Measurements from ENCODE around the gene GAMT.

GAMT gene

GRCh38 chr19:1366899-1367870 lies 34.2 kb downstream of the GAMT start:
- no peak for DNase-seq (ENCODE audit: low read depth in 1 of 2, low spot score in 1 of 2)

DNA sequence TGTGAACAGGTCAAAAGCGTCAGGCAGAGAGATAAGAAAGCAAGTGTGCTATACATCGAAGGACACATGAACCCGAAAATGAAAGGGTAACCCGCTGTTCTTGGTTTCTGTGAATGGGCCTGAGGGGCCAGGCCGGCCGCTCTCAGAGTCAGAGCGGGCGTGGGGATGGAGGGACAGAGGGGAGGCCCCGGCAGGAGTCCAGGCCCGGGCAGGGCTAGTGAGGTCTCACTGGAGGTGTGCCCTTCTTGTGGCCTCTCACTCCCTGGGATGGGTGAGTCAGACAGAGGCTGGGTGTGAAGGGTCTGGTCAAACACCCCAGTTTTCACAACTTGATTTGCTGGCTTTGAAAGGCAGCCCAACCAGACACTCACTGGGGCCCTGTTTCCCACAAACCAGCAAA lies 35.0 kb downstream of the GAMT start:
- DNase-seq (ENCODE audit: low read depth in 1 of 2, low spot score in 1 of 2), result no peak

DNA sequence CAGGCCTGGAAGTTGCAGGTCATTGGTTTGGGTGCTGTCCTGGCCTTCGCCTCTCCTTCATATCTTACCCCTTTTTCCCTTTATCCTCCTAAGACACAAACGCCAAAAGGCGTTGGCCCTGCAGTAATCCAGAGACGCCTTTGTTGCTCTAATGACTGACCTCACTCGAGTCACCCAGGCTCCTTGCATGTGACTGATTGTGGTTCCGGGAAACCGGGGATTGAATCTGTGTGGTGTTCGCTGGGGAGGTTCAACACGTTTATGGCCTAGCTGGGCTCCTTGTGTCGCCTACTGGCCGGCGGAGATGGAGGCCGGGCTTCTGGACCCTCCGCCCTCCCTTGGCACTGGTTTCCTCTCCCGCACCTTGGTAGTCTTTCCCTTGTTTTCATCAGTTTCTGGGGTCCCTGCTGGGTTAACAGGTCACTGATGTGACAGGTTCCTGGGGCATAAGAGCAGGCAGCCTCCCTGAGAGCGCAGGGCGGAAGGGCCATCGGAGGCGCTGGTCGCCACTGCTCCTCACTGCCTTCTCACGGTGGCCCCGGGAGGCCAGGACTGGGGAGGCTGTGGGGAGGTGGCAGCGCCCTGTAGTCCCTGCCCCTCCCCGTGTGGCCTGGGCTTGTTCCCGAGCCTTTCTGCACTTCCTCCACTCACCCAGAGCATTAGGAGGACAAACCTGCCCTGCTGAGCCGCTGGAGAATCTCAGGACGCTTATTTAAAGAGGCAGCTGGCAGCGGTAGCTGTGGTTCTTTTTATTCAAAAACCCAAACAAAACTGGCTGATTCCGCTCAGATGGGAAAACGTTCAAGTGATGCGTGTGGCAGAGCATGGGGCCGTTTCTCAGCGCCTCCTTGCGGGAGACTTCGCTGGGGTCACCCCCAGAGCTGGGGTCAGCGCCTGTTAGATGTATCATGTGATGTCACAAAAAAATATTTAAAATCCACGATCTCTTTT lies 35.7 kb downstream of the GAMT start:
- no peak for DNase-seq (ENCODE audit: low read depth in 1 of 2, low spot score in 1 of 2)

DNA sequence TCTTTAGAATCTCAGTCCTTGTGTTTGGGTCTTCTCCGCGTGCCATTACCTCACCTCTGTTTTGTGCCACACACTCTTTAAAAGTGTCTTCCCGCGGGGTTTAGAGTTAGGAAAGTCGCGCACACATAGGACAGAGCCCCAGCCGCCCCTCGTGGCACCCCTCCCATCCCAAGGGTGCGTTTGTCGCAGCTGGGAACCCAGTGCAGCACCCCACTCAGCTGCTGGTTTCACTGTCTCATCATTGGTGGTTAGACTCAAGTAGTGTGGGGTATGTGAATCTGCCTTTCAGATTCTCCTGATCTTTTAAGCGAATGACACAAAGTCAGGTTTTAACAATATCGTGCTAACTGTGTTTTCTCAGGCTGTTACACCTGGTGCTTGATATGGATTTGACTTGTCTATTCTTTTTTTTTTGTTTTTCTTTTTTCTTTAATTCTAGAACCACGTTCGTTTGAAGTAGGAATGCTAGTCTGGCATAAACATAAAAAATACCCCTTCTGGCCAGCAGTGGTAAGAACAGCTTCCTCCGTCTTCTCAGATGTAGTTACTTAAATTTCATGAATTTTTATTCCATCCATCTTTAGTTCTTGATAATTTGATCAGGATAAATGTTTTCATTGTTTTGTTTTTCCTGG lies 37.2 kb downstream of the GAMT start:
- DNase-seq (ENCODE audit: low read depth in 1 of 2, low spot score in 1 of 2), result no peak

DNA sequence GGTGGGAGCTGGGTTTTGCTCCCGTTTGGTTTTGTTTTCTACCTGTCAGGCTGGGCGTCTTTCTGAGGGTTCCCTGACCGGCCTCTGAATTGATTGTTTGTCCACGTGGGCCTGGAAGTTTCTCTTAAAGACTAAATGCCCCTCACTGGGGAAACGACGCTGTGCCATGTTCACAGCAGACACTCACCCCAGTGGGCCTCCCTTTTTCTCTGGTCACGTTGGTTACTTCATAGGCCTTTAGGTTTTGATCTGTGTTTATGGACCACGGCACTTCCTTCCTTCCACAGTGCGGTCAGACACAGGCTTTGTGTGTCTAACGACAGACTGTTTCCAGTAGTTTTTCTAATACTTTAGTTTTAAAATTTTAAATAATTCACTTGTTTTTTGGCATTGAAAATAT lies 37.7 kb downstream of the GAMT start:
- DNase-seq (ENCODE audit: low read depth in 1 of 2, low spot score in 1 of 2), result no peak

- no peak for DNase-seq (ENCODE audit: low read depth in 1 of 2, low spot score in 1 of 2)
These were observed 38.7 kb downstream of the GAMT start for GRCh38 chr19:1362387-1363257.

DNA sequence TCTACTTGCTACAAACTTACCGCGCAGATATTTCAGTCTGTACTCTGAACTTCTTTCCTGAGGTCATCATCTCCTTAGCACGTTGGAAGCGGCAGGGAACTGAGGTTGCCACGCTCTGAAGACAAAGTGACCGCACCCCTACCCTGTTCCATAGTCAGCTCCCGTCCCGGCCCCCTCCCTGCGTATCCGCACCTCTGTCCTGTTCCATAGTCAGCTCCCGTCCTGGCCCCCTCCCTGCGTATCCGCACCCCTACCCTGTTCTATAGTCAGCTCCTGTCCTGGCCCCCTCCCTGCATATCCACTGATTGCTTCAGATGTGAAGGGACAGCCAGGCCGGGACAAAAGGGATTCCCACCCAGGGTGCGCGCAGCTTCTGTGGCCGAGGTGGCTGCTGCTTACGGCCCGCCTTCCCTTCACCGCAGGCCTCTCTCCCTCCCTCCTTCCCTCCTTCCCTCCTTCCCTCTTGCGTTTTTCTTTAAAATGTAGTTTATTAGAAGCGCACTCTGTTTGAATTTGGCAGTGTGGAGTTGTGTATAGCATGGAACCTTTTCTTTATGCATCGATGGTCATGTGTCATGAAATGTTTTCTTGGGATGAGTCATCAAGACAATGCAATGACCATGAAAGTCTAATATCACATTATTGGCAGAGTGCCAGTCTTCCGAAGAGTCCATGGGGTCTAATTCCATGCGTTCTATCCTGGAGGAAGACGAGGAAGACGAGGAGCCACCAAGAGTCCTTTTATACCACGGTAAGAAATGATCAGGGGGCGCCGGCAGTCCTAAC lies 39.5 kb downstream of the GAMT start:
- no peak for DNase-seq (ENCODE audit: low read depth in 1 of 2, low spot score in 1 of 2)

- no peak for DNase-seq (ENCODE audit: low read depth in 1 of 2, low spot score in 1 of 2)
These were observed 40.4 kb downstream of the GAMT start for GRCh38 chr19:1360818-1361461.

- DNase-seq (ENCODE audit: low read depth in 1 of 2, low spot score in 1 of 2), result no peak
These were observed 41.1 kb downstream of the GAMT start for GRCh38 chr19:1360126-1360817.

DNA sequence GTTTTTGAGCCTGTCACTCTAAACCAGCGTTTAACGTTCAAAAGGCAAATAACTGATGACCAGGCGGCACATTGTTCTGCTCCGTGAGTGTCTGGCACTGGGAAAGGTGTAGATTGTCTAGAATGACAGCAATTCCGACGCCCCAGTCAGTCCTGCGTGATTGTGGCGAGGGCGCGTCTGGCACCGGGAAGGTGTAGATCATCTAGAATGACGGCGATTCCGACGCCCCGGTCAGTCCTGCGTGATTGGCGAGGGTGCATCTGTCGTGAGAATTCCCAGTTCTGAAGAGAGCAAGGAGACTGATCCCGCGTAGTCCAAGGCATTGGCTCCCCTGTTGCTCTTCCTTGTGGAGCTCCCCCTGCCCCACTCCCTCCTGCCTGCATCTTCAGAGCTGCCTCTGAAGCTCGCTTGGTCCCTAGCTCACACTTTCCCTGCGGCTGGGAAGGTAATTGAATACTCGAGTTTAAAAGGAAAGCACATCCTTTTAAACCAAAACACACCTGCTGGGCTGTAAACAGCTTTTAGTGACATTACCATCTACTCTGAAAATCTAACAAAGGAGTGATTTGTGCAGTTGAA lies 43.7 kb downstream of the GAMT start:
- no peak for DNase-seq (ENCODE audit: low read depth in 1 of 2, low spot score in 1 of 2)

GRCh38 chr19:1356508-1356865 lies 44.9 kb downstream of the GAMT start:
- no peak for DNase-seq (ENCODE audit: low read depth in 1 of 2, low spot score in 1 of 2)

- no peak for DNase-seq (ENCODE audit: low read depth in 1 of 2, low spot score in 1 of 2)
These were observed 45.5 kb downstream of the GAMT start for GRCh38 chr19:1355568-1356507.

GRCh38 chr19:1354970-1355567 lies 46.3 kb downstream of the GAMT start:
- DNase-seq (ENCODE audit: low read depth in 1 of 2, low spot score in 1 of 2), result no peak

DNA sequence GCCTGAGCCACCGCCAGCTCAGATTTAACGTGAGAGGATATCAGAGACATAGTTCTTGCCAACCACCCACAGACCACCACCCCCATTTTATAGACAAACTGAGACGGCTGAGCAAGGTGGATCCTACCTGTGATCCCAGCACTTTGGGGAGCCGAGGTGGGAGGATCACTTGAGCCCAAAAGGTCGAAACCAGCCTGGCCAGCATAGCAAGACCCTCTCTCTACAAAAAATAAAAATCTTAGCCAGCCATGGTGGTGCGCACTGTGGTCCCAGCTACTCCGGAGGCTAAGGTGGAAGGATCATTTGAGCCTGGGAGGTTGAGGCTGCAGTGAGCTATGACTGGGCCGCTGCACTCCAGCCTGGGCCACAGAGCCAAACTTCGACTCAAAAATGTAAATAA lies 48.2 kb downstream of the GAMT start:
- DNase-seq (ENCODE audit: low read depth in 1 of 2, low spot score in 1 of 2), result no peak

GRCh38 chr19:1351381-1351851 lies 49.9 kb downstream of the GAMT start:
- no peak for DNase-seq (ENCODE audit: low read depth in 1 of 2, low spot score in 1 of 2)

DNA sequence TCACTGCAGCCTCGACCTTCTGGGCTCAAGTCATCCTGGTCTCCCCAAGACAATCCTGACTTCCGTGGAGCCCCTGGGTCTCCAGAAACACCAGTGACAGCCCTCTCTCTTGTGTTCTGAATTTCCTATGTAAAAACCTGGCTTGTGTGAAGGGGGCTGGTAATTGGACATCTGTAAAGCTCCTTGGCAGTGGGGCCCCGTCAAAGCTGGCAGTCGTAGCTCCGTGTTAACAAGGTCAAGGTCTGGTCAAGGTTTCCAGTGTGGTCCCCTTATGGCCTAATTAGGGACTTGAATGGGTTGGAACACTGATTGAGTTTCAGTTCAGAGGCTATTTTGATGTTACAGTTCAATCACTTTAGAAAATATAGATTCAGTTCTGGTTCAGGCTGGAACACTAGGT lies 50.5 kb downstream of the GAMT start:
- no peak for DNase-seq (ENCODE audit: low read depth in 1 of 2, low spot score in 1 of 2)

GRCh38 chr19:1349211-1349610 lies 52.1 kb downstream of the GAMT start:
- DNase-seq (ENCODE audit: low read depth in 1 of 2, low spot score in 1 of 2), result no peak

All from activated CD4-positive, alpha-beta T cell treated with anti-CD3 and anti-CD28 coated beads, Interleukin-2, amount 50 U/mL, for 24 hours (primary cell).